Heart left ventricle (tissue), 16 donors: Measurements from ENCODE around the gene EPHA8. TPM values are rescaled to one million over a fixed set of nuclear protein-coding genes. Genes with fewer than 3 reads are reported as not detected.

Experiments used
- ATAC-seq, 4 donors: fragments of 200-7000 bp; cut with Tn5 transposase; one replicate each; pipeline ENCODE4 v1.9.1; 2020 to 2022; ENCODE audit warnings: moderate library complexity in 4 of 4, mild to moderate bottlenecking in 3 of 4, moderate number of reproducible peaks in 1 of 4
- DNase-seq, 5 donors: peaks; one replicate each; pipeline ENCODE4 v3.0.0-alpha.2; 2020
- H3K27ac ChIP-seq, 12 donors: fragments of 200-600 bp; sonication (generic) in 4 of 12; one replicate each; pipeline versions ENCODE4 v1.5.0 to v1.8.0; 2016 to 2022; ENCODE audit warnings: mild to moderate bottlenecking in 2 of 12
- H3K27me3 ChIP-seq, 9 donors: fragments of 200-600 bp; sonication (generic) in 2 of 9; one replicate each; pipeline versions ENCODE4 v1.5.1 to v1.8.0; 2016 to 2022; ENCODE audit warnings: mild to moderate bottlenecking in 3 of 9
- H3K36me3 ChIP-seq, 9 donors: fragments of 200-600 bp; sonication (generic) in 2 of 9; one replicate each; pipeline versions ENCODE4 v1.5.0 to v1.8.0; 2018 to 2022; ENCODE audit warnings: mild to moderate bottlenecking in 2 of 9
- H3K4me1 ChIP-seq, 12 donors: fragments of 200-600 bp; sonication (generic) in 4 of 12; one replicate each; pipeline versions ENCODE4 v1.5.0 to v1.8.0; 2016 to 2022; ENCODE audit warnings: mild to moderate bottlenecking in 3 of 12
- H3K4me3 ChIP-seq, 12 donors: fragments of 200-600 bp; sonication (generic) in 4 of 12; one replicate each; pipeline versions ENCODE4 v1.5.0 to v1.8.0; 2017 to 2022; ENCODE audit warnings: mild to moderate bottlenecking in 9 of 12, moderate library complexity in 4 of 12
- H3K9me3 ChIP-seq, 12 donors: fragments of 200-600 bp; sonication (generic) in 4 of 12; one replicate each; pipeline versions ENCODE4 v1.5.0 to v1.8.0; 2016 to 2022; ENCODE audit warnings: mild to moderate bottlenecking in 1 of 12
- POLR2A ChIP-seq, 2 donors: fragments of 450-650 bp; IDR thresholded peaks; one replicate each; pipeline ENCODE4 v1.6.1; 2017; ENCODE audit warnings: antibody characterized with exemption in 2 of 2, mild to moderate bottlenecking in 2 of 2, moderate library complexity in 2 of 2
- WGBS, 4 donors: extraction: QIAGEN DNeasy Blood & Tissue Kit in 2 of 4; methylation state at CpG; one replicate each; pipeline versions ENCODE4 v1.1.5 to v1.1.7; 2013 to 2018; 5-methylcytosine and 5-hydroxymethylcytosine counted together
- intact Hi-C, 10 donors: fragments of 100-400 bp; cut with DNase I; formaldehyde crosslinking; loops; one replicate each; pipeline versions ENCODE4 v1.11.1 to v1.14.2; 2022
- polyA plus RNA-seq, 2 donors: library from polyadenylated mRNA; stranded (reverse); fragments of 200-250 nt; gene quantifications; one replicate each; pipeline ENCODE4 v1.2.3, GENCODE V29; 2013
- total RNA-seq, 9 donors: library from RNA; depleted of rRNA in 2 of 9; stranded (reverse); fragments of >200 nt in 2 of 9; fragmentation: NEBNext Ultra II Directional in 3 of 9; extraction: Animal tissue kit (Norgen Biotek cat#: 25700) in 3 of 9; gene quantifications; one replicate each; pipeline versions ENCODE4 v1.1.0 to v1.2.4, GENCODE V29; 2016 to 2023
- TF ChIP-seq, protein P1 (sequence below), 12 donors: fragments of 200-600 bp; sonication (generic) in 4 of 12; IDR thresholded peaks; one replicate each; pipeline versions ENCODE4 v1.5.0 to v1.8.0; 2018 to 2022; ENCODE audit warnings: antibody characterized with exemption in 12 of 12, mild to moderate bottlenecking in 5 of 12
- donor health status: ischemic (EF 13 %, LVEDD 7.1; RV severe dilation, severe dysfunction).
- donor health status: healthy with polysubstance abuse.
- donor health status: DM: no; HTN: yes; CAD: no.
- donor health status: DM: no; HTN: no; CAD: no.
- donor health status: ischemic (EF 25% LVEDD 6.9; RV normal size, moderate dysfunction).
- donor health status: ischemic (EF 25% LVEDD 5.7; RV mildly dilated, moderate dysfunction).
- donor health status: healthy.
- donor health status: DM: yes; HTN: yes; CAD: no.
- donor health status: ischemic (EF 35%, LVEDD 5.7; RV mildly dilated, moderate dysfunction).
- donor health status: nonischemic (EF 11% LVEDD 7.7; RV severe dilation, severe dysfunction).
- donor health status: DM: yes; HTN: yes; CAD: no.
- donor health status: PGD.
- donor health status: ischemic (EF 29% LVEDD 5.4; RV normal size, mild dysfunction).
- donor health status: nonischemic (EF 23%, LVEDD 6.1; RV moderate dilation, normal function).

EPHA8 gene
- total and polyA plus RNA-seq, 11 donors = 0.08 to 0.12 TPM; not detected in 9

GRCh38 chr1:22544606-22545005 lies 18.7 kb upstream of the EPHA8 start:
- ATAC-seq = no peak
- TF ChIP-seq, protein P1, sequence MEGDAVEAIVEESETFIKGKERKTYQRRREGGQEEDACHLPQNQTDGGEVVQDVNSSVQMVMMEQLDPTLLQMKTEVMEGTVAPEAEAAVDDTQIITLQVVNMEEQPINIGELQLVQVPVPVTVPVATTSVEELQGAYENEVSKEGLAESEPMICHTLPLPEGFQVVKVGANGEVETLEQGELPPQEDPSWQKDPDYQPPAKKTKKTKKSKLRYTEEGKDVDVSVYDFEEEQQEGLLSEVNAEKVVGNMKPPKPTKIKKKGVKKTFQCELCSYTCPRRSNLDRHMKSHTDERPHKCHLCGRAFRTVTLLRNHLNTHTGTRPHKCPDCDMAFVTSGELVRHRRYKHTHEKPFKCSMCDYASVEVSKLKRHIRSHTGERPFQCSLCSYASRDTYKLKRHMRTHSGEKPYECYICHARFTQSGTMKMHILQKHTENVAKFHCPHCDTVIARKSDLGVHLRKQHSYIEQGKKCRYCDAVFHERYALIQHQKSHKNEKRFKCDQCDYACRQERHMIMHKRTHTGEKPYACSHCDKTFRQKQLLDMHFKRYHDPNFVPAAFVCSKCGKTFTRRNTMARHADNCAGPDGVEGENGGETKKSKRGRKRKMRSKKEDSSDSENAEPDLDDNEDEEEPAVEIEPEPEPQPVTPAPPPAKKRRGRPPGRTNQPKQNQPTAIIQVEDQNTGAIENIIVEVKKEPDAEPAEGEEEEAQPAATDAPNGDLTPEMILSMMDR (IDR thresholded peaks at IDR 0.05) = no peak
- no peak for TF ChIP-seq POLR2A (IDR thresholded peaks at IDR 0.05)
- peaks cover 0 to 41% (median 14%) of the 10 kb centered on the region in 9 donors for H3K27me3 ChIP-seq
- DNase-seq = no peak
- no peaks in the 10 kb centered on the region for H3K4me1 ChIP-seq
- H3K4me3 ChIP-seq = no peak overlapping the region
- intact Hi-C loops = no loop called here
- no peak overlapping the region for H3K27ac ChIP-seq
- no peaks in the 10 kb centered on the region for H3K9me3 ChIP-seq
- H3K36me3 ChIP-seq = no peaks in the 10 kb centered on the region
- 84 to 91% (median 88%) methylated on average over 12 of the region's 12 CpGs for WGBS, 4 donors

DNA sequence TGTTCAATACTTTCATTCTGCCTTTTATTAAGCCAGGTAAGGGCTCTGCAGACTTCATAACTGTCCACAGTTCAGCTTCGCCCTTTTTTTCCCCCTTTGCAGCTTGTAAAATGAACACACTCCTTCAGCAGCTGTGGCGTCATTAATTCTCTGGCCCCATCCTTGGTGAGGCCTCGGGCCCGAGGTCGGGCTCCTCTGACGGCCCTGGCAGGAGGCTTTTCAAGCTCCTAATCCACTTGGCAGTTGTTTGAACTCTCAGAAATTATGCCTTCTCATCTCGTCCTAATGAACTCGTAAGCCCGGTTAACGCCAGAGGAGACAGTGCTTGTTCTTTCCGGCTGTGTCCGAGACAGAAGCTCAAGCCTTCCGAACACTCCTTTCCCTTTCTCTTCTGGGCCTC lies 18.1 kb upstream of the EPHA8 start:
- intact Hi-C loops = no loop called here
- H3K27me3 ChIP-seq = peaks cover 0 to 47% (median 14%) of the 10 kb centered on the region in 9 donors
- 71 to 73% (median 72%) methylated on average over 13 of the region's 13 CpGs for WGBS, 4 donors
- no peaks in the 10 kb centered on the region for H3K9me3 ChIP-seq
- H3K27ac ChIP-seq = no peak overlapping the region
- H3K4me1 ChIP-seq = no peaks in the 10 kb centered on the region
- DNase-seq (no peak), ATAC-seq (no peak)
- H3K36me3 ChIP-seq = no peaks in the 10 kb centered on the region
- TF ChIP-seq, protein P1 (IDR thresholded peaks at IDR 0.05) = no peak
- TF ChIP-seq POLR2A (IDR thresholded peaks at IDR 0.05) = no peak
- H3K4me3 ChIP-seq = no peak overlapping the region

DNA sequence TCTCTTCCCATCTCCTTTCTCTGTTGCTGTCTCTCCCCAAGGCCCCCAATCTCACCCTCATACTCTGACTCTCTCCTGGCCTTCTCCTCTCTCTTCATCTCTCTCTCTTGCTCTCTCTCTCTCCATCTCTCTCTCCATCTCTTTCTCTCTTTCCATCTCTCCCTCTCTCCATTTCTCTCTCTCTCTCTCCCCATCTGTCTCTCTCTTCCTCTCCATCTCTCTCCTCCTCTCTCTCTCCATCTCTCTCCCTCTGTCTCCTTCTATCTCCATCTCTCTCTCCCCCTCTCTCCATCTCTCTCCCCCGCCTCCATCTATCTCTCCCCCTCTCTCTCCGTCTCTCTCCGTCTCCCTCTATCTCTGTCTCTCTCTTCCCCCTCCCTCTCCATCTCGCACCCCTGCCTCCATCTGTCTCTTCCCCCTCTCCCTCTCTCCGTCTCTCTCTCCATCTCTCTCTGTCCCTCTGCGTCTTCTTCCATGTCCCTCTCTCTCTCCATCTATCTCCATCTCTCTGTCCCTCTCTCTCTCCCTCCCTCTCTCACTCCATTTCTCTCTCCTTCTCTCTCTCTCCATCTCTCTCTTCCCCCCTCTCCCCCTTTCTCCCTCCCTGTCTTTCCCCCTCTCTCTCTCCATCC lies 16.0 kb upstream of the EPHA8 start:
- Histone ChIP-seq H3K4me1 (no peaks in the 10 kb centered on the region), H3K9me3 (no peaks in the 10 kb centered on the region), H3K36me3 (no peaks in the 10 kb centered on the region), H3K27ac (no peak overlapping the region), H3K27me3 (peaks cover 0 to 48% (median 16%) of the 10 kb centered on the region in 9 donors), H3K4me3 (no peak overlapping the region)
- WGBS, 4 donors = 64 to 71% (median 67%) methylated on average over 6 of the region's 6 CpGs
- TF ChIP-seq POLR2A (IDR thresholded peaks at IDR 0.05) = no peak
- TF ChIP-seq, protein P1 (IDR thresholded peaks at IDR 0.05) = no peak
- no peak for ATAC-seq
- DNase-seq = no peak
- intact Hi-C loops = no loop called here

DNA sequence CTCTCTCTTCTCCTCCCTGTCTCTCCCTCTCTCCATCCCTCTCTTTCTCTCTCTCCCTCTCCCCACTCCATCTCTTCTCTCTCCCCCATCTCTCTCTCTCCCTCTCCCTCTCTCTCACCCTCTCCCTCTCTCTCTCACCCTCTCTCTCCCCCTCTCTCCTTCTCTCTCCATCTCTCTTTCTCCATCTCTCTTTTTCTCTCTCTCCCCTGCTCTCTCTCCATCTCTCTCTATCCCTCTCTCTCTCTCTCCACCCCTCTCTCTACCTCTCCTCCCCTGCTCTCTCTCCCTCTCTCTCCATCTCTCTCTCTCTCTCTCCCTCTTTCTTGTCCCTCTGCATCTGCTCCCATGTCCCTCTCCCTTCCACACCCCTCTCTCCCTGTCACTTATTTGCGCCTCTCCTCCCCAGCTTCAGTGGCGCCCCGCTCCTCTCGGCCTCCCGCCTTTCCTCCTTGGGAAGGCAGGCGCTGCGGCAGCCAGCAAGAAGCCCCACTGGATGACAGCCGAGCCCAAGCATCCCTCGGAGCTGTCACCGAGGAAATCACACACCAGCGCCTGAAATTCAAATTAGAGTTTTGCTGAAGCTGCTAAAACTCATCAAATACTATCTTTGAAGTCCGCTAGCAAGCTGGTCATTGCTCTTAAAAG lies 15.3 kb upstream of the EPHA8 start:
- H3K36me3 ChIP-seq = no peaks in the 10 kb centered on the region
- no peak for TF ChIP-seq POLR2A (IDR thresholded peaks at IDR 0.05)
- TF ChIP-seq, protein P1 (IDR thresholded peaks at IDR 0.05) = no peak
- no peak for DNase-seq
- intact Hi-C loops = no loop called here
- 13 to 16% (median 14%) methylated on average over 12 of the region's 12 CpGs for WGBS, 4 donors
- ATAC-seq = no peak
- peaks cover 0 to 54% (median 21%) of the 10 kb centered on the region in 9 donors for H3K27me3 ChIP-seq
- H3K27ac ChIP-seq = no peak overlapping the region
- H3K9me3 ChIP-seq = no peaks in the 10 kb centered on the region
- H3K4me3 ChIP-seq = no peak overlapping the region
- no peaks in the 10 kb centered on the region for H3K4me1 ChIP-seq
